Measurements from ENCODE around the gene MVB12B. TPM values are rescaled to one million over a fixed set of nuclear protein-coding genes. Genes with fewer than 3 reads are reported as not detected.
A peak's percentile ranks its signal among the peaks of the same experiment; 100 is the strongest.

The MVB12B gene
- total RNA-seq, 1 donor from 2014 or later = 47.8 TPM

- TF ChIP-seq, protein P1, sequence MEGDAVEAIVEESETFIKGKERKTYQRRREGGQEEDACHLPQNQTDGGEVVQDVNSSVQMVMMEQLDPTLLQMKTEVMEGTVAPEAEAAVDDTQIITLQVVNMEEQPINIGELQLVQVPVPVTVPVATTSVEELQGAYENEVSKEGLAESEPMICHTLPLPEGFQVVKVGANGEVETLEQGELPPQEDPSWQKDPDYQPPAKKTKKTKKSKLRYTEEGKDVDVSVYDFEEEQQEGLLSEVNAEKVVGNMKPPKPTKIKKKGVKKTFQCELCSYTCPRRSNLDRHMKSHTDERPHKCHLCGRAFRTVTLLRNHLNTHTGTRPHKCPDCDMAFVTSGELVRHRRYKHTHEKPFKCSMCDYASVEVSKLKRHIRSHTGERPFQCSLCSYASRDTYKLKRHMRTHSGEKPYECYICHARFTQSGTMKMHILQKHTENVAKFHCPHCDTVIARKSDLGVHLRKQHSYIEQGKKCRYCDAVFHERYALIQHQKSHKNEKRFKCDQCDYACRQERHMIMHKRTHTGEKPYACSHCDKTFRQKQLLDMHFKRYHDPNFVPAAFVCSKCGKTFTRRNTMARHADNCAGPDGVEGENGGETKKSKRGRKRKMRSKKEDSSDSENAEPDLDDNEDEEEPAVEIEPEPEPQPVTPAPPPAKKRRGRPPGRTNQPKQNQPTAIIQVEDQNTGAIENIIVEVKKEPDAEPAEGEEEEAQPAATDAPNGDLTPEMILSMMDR (IDR thresholded peaks at IDR 0.05) = no peak
- DNase-seq (no peak), ATAC-seq (no peak)
- Histone ChIP-seq H3K27me3 (ENCODE audit: low read depth) (no peaks in the 10 kb centered on the region), H3K9me3 (no peaks in the 10 kb centered on the region), H3K4me3 (no peak overlapping the region), H3K4me1 (no peaks in the 10 kb centered on the region), H3K27ac (no peak overlapping the region), H3K36me3 (peaks cover 25% of the 10 kb centered on the region)
- intact Hi-C loops (cut with DNase I) = no loop called here
These were observed 124.8 kb downstream of the MVB12B start for GRCh38 chr9:126451316-126451885.

GRCh38 chr9:126452106-126452505, 125.5 kb downstream of the MVB12B start:
- ATAC-seq (no peak), DNase-seq (no peak)
- H3K4me1 ChIP-seq = no peaks in the 10 kb centered on the region
- no peak overlapping the region for H3K4me3 ChIP-seq
- intact Hi-C loops (cut with DNase I) = no loop called here
- H3K27me3 ChIP-seq (ENCODE audit: low read depth) = no peaks in the 10 kb centered on the region
- TF ChIP-seq, protein P1 (IDR thresholded peaks at IDR 0.05) = no peak
- no peak overlapping the region for H3K27ac ChIP-seq
- peaks cover 30% of the 10 kb centered on the region for H3K36me3 ChIP-seq
- H3K9me3 ChIP-seq = no peaks in the 10 kb centered on the region

- Histone ChIP-seq H3K4me1 (no peaks in the 10 kb centered on the region), H3K27ac (no peak overlapping the region), H3K36me3 (peaks cover 29% of the 10 kb centered on the region), H3K4me3 (no peak overlapping the region), H3K9me3 (no peaks in the 10 kb centered on the region), H3K27me3 (ENCODE audit: low read depth) (no peaks in the 10 kb centered on the region)
- TF ChIP-seq, protein P1 (IDR thresholded peaks at IDR 0.05) = no peak
- ATAC-seq (peak in 1 of 2 donors; percentile 12), DNase-seq (no peak)
- intact Hi-C loops (cut with DNase I) = no loop called here
These were observed 126.7 kb downstream of the MVB12B start for GRCh38 chr9:126453156-126453963.

DNA sequence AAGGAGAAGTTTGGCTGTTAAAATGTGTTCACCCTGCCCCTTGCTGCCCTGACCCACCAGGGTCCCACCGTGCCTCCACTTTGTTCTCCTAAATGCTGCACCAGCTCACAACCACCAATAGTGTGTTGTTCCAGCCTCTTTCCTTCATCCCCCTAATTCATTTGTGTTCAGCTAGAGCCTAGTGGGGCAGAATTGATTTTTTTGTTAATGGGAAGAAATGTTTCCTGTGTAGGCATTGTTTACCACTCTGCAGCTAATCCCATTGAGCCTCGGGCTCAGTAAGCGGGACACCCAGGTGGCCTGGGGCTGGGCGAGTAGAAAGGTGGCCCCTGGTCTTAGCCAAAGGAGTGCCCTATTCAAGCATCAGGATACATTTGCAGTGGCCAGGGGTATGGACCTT, 127.6 kb downstream of the MVB12B start:
- no peaks in the 10 kb centered on the region for H3K9me3 ChIP-seq
- intact Hi-C loops (cut with DNase I) = no loop called here
- no peak overlapping the region for H3K4me3 ChIP-seq
- no peak overlapping the region for H3K27ac ChIP-seq
- no peak for ATAC-seq
- no peaks in the 10 kb centered on the region for H3K27me3 ChIP-seq (ENCODE audit: low read depth)
- H3K4me1 ChIP-seq = no peaks in the 10 kb centered on the region
- peaks cover 26% of the 10 kb centered on the region for H3K36me3 ChIP-seq
- no peak for DNase-seq
- TF ChIP-seq, protein P1 (IDR thresholded peaks at IDR 0.05) = no peak

DNA sequence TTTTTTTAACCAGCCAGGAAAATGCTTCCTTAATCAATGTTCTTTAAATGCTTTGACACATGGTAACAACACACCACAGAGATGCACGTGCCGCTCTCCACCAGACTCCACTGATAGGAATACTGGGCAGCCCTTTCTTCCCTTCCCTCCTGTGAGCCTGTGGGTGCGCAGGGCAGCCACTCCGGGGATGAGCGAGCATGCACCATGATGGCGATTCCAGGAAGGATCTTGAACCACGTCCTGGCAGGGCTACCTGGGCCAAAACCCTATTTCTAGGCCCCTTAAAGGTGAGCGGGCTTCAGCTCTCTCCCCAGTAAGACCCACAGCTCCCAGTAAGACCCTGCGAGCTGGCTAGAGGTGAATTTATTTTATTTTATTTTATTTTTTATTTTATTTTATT, 128.2 kb downstream of the MVB12B start:
- no peak for DNase-seq
- Histone ChIP-seq H3K36me3 (peaks cover 21% of the 10 kb centered on the region), H3K4me1 (no peaks in the 10 kb centered on the region), H3K27ac (no peak overlapping the region), H3K4me3 (no peak overlapping the region), H3K27me3 (ENCODE audit: low read depth) (no peaks in the 10 kb centered on the region), H3K9me3 (no peaks in the 10 kb centered on the region)
- TF ChIP-seq, protein P1 (IDR thresholded peaks at IDR 0.05) = no peak
- no peak for ATAC-seq
- intact Hi-C loops (cut with DNase I) = no loop called here
